HEK293 (cell line): ENCODE results near the gene SCFD2.

ENCODE experiments used
- CTCF ChIA-PET: fragments of 350-600 bp; formaldehyde crosslinking; extraction: SDS; loops from one replicate; lab custom pipeline; 2021; ENCODE audit warnings: antibody characterized with exemption; lab: Yijun Ruan, JAX
- POLR2A ChIA-PET: fragments of 300-600 bp; formaldehyde crosslinking; extraction: SDS; loops from one replicate; lab custom pipeline; 2020; ENCODE audit warnings: antibody characterized with exemption, inconsistent platforms; lab: Yijun Ruan, JAX
- H3K27ac ChIP-seq: fragments of 200-500 bp; sonication (Bioruptor generic); 2 replicates; pipeline ENCODE4 v1.5.1; 2014; ENCODE audit warnings: low read depth, low read length, control low read depth, inconsistent platforms; ENCODE audit errors: extremely low read depth
- H3K36me3 ChIP-seq, 2 experiments: fragments of 200-500 bp in 1 of 2; sonication (Bioruptor generic) in 1 of 2; 1 replicate in 1 of 2; 2 replicates in 1 of 2; pipeline ENCODE4 v1.5.1; 2014 to 2017; ENCODE audit warnings: inconsistent platforms in 2 of 2, low read length in 2 of 2; ENCODE audit not compliant: control insufficient read depth in 2 of 2, insufficient read depth in 1 of 2
- H3K4me1 ChIP-seq: fragments of 200-500 bp; sonication (Bioruptor generic); 2 replicates; pipeline ENCODE4 v1.5.1; 2014; ENCODE audit warnings: mild to moderate bottlenecking, low read length, inconsistent platforms; ENCODE audit not compliant: control insufficient read depth, insufficient read depth
- H3K4me3 ChIP-seq: 2 replicates; pipeline ENCODE4 v1.5.1; 2011; ENCODE audit warnings: low read depth, mild to moderate bottlenecking, control low read depth, low read length, moderate library complexity
- H3K9me3 ChIP-seq: fragments of 200-500 bp; sonication (Bioruptor generic); 2 replicates; pipeline ENCODE4 v1.5.1; 2014; ENCODE audit warnings: low read depth, low read length, inconsistent platforms; ENCODE audit not compliant: control insufficient read depth, insufficient read depth
- MEIS1 ChIP-seq: sonication (generic); formaldehyde crosslinking; IDR thresholded peaks from 2 replicates; pipeline ENCODE4 v1.8.1; 2022; ENCODE audit warnings: missing genetic modification reagents, mild to moderate bottlenecking, borderline replicate concordance
- SCRT2 ChIP-seq: fragments of 450-650 bp; formaldehyde crosslinking; IDR thresholded peaks from 2 replicates; pipeline ENCODE4 v1.5.1; 2016; ENCODE audit warnings: missing biosample characterization, missing genetic modification characterization
- SETDB1 ChIP-seq: IDR thresholded peaks from one replicate; pipeline ENCODE4 v1.6.1; 2017; ENCODE audit warnings: mild to moderate bottlenecking, low read length, moderate library complexity, mixed read lengths; ENCODE audit not compliant: insufficient read length
- TCF7L2 ChIP-seq: IDR thresholded peaks from 2 replicates; pipeline ENCODE4 v1.6.1; 2011; ENCODE audit warnings: low read depth, mild to moderate bottlenecking, inconsistent platforms, low read length, moderate library complexity, borderline replicate concordance
- ZIC2 ChIP-seq: fragments of 450-650 bp; formaldehyde crosslinking; IDR thresholded peaks from 2 replicates; pipeline ENCODE4 v1.5.1; 2016; ENCODE audit warnings: missing biosample characterization, missing genetic modification characterization
- ZNF10 ChIP-seq: fragments of 450-650 bp; formaldehyde crosslinking; IDR thresholded peaks from 2 replicates; pipeline ENCODE4 v1.5.1; 2017; ENCODE audit warnings: missing biosample characterization, missing genetic modification characterization
- ZNF121 ChIP-seq: fragments of 450-650 bp; formaldehyde crosslinking; IDR thresholded peaks from 2 replicates; pipeline ENCODE4 v1.5.1; 2016; ENCODE audit warnings: missing biosample characterization, missing genetic modification characterization
- ZNF169 ChIP-seq: fragments of 450-650 bp; formaldehyde crosslinking; IDR thresholded peaks from 2 replicates; pipeline ENCODE4 v1.5.1; 2016; ENCODE audit warnings: missing biosample characterization, missing genetic modification characterization
- ZNF341 ChIP-seq: fragments of 450-650 bp; formaldehyde crosslinking; IDR thresholded peaks from 2 replicates; pipeline ENCODE4; 2016; ENCODE audit warnings: low read depth, missing biosample characterization, missing genetic modification characterization
- ZNF404 ChIP-seq: fragments of 450-650 bp; formaldehyde crosslinking; IDR thresholded peaks from 2 replicates; pipeline ENCODE4 v1.5.1; 2017; ENCODE audit warnings: missing biosample characterization, missing genetic modification characterization
- ZNF549 ChIP-seq: fragments of 450-650 bp; IDR thresholded peaks from 2 replicates; pipeline ENCODE4 v1.5.1; 2018; ENCODE audit warnings: missing biosample characterization, missing genetic modification characterization, mild to moderate bottlenecking, inconsistent platforms, moderate library complexity
- ZNF555 ChIP-seq: fragments of 450-650 bp; formaldehyde crosslinking; conservative IDR thresholded peaks from 2 replicates; pipeline ENCODE4 v1.5.1; 2017; ENCODE audit warnings: missing biosample characterization, mild to moderate bottlenecking, missing genetic modification characterization, inconsistent platforms
- ZNF558 ChIP-seq: fragments of 450-650 bp; formaldehyde crosslinking; IDR thresholded peaks from 2 replicates; pipeline ENCODE4 v1.5.1; 2016; ENCODE audit warnings: missing biosample characterization, missing genetic modification characterization
- ZNF623 ChIP-seq: fragments of 450-650 bp; formaldehyde crosslinking; IDR thresholded peaks from 2 replicates; pipeline ENCODE4 v1.5.1; 2016; ENCODE audit warnings: missing biosample characterization, missing genetic modification characterization
- ZNF660 ChIP-seq: fragments of 450-650 bp; IDR thresholded peaks from 2 replicates; pipeline ENCODE4 v1.5.1; 2018; ENCODE audit warnings: missing biosample characterization, mild to moderate bottlenecking, missing genetic modification characterization
- ZSCAN23 ChIP-seq: fragments of 450-650 bp; formaldehyde crosslinking; IDR thresholded peaks from 2 replicates; pipeline ENCODE4 v1.5.1; 2016; ENCODE audit warnings: missing biosample characterization, missing genetic modification characterization
- ZSCAN30 ChIP-seq: fragments of 450-650 bp; IDR thresholded peaks from 2 replicates; pipeline ENCODE4 v1.5.1; 2018; ENCODE audit warnings: missing biosample characterization, mild to moderate bottlenecking, missing genetic modification characterization, moderate library complexity
- TF ChIP-seq, protein P1 (sequence below): fragments of 450-650 bp; formaldehyde crosslinking; IDR thresholded peaks from 2 replicates; pipeline ENCODE4 v1.5.1; 2016; ENCODE audit warnings: missing biosample characterization, missing genetic modification characterization
- TF ChIP-seq, protein P2 (sequence below): fragments of 450-650 bp; IDR thresholded peaks from 2 replicates; pipeline ENCODE4 v1.5.1; 2018; ENCODE audit warnings: missing biosample characterization, mild to moderate bottlenecking, missing genetic modification characterization
- TF ChIP-seq, protein P3 (sequence below): fragments of 450-650 bp; formaldehyde crosslinking; IDR thresholded peaks from 2 replicates; pipeline ENCODE4 v1.5.1; 2016; ENCODE audit warnings: missing biosample characterization, missing genetic modification characterization
- TF ChIP-seq, protein P4 (sequence below): fragments of 450-650 bp; formaldehyde crosslinking; IDR thresholded peaks from 2 replicates; pipeline ENCODE4 v1.5.1; 2016; ENCODE audit warnings: missing biosample characterization, missing genetic modification characterization
- TF ChIP-seq, protein P5 (sequence below): fragments of 450-650 bp; formaldehyde crosslinking; IDR thresholded peaks from 2 replicates; pipeline ENCODE4 v1.5.1; 2016; ENCODE audit warnings: missing biosample characterization, missing genetic modification characterization
- TF ChIP-seq, protein P6 (sequence below): fragments of 450-650 bp; formaldehyde crosslinking; IDR thresholded peaks from 2 replicates; pipeline ENCODE4 v1.5.1; 2017; ENCODE audit warnings: missing biosample characterization, missing genetic modification characterization
- TF ChIP-seq, protein P7 (sequence below): fragments of 450-650 bp; formaldehyde crosslinking; IDR thresholded peaks from 2 replicates; pipeline ENCODE4; 2016; ENCODE audit warnings: missing biosample characterization, missing genetic modification characterization

The SCFD2 gene

DNA sequence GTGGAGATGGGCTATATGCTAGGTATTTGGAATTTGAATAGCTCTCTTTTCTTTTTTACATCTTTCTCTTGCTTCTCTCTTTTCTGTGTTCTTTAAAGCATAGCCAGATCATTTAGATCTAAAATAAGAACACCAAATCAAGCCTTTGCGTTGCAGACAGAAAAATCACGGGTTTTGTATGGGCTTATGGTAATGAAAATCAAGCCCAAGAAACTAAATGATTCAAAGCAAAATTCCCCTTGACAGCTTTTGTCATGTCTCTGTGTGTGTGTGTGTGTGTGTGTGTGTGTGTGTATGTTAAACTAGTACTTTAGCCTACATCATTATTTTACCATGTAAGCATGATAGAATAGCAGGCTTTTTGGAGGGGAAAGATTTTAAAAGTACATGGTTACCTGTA lies 505.5 kb downstream of the SCFD2 start (continued):
- TF ChIP-seq, protein P1, sequence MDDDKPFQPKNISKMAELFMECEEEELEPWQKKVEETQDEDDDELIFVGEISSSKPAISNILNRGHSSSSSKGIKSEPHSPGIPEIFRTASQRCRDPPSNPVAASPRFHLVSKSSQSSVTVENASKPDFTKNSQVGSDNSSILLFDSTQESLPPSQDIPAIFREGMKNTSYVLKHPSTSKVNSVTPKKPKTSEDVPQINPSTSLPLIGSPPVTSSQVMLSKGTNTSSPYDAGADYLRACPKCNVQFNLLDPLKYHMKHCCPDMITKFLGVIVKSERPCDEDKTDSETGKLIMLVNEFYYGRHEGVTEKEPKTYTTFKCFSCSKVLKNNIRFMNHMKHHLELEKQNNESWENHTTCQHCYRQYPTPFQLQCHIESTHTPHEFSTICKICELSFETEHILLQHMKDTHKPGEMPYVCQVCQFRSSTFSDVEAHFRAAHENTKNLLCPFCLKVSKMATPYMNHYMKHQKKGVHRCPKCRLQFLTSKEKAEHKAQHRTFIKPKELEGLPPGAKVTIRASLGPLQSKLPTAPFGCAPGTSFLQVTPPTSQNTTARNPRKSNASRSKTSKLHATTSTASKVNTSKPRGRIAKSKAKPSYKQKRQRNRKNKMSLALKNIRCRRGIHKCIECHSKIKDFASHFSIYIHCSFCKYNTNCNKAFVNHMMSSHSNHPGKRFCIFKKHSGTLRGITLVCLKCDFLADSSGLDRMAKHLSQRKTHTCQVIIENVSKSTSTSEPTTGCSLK (tag by site-specific recombination) = no peak
- TF ChIP-seq, protein P2, sequence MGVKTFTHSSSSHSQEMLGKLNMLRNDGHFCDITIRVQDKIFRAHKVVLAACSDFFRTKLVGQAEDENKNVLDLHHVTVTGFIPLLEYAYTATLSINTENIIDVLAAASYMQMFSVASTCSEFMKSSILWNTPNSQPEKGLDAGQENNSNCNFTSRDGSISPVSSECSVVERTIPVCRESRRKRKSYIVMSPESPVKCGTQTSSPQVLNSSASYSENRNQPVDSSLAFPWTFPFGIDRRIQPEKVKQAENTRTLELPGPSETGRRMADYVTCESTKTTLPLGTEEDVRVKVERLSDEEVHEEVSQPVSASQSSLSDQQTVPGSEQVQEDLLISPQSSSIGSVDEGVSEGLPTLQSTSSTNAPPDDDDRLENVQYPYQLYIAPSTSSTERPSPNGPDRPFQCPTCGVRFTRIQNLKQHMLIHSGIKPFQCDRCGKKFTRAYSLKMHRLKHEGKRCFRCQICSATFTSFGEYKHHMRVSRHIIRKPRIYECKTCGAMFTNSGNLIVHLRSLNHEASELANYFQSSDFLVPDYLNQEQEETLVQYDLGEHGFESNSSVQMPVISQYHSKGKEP (tag by site-specific recombination) = no peak
- no peak for TF ChIP-seq ZNF660 (tag by site-specific recombination)
- no peak for TF ChIP-seq SCRT2 (tag by site-specific recombination)

DNA sequence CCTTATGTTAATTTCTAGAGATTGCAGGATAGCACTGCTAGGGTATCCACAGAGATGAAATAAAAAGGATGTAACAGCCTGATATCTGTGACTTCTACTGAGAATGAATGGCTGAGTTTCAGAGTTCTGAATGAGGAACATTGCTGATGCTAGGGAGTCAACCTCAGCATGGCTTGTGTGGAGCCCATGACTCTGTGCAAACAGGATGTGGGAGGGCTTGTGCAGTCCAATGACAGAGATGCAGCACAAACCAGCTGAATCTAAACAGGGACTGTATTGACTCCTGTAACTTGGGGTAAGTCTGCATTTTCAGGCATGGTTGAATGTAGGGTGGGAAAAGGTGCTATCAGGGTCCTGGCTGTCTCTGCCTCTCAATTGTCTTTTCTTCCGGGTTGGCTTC lies 509.1 kb downstream of the SCFD2 start:
- no peaks in the 10 kb centered on the region for H3K4me1 ChIP-seq
- no peak overlapping the region for H3K27ac ChIP-seq
- no peak overlapping the region for H3K4me3 ChIP-seq
- CTCF ChIA-PET = no interaction called here
- no peaks in the 10 kb centered on the region for H3K36me3 ChIP-seq
- POLR2A ChIA-PET = no interaction called here
- H3K9me3 ChIP-seq = no peaks in the 10 kb centered on the region
- TF ChIP-seq MEIS1 (no peak), ZIC2 (tag by site-specific recombination) (no peak), ZNF555 (tag by site-specific recombination) (no peak), ZSCAN23 (no peak), ZNF10 (tag by site-specific recombination) (no peak), ZNF341 (tag by site-specific recombination) (no peak), ZNF169 (tag by site-specific recombination) (no peak), ZNF549 (tag by site-specific recombination) (no peak), SETDB1 (no peak), ZNF404 (tag by site-specific recombination) (no peak), ZNF558 (no peak), ZNF623 (tag by site-specific recombination) (no peak)
- TF ChIP-seq, protein P3, sequence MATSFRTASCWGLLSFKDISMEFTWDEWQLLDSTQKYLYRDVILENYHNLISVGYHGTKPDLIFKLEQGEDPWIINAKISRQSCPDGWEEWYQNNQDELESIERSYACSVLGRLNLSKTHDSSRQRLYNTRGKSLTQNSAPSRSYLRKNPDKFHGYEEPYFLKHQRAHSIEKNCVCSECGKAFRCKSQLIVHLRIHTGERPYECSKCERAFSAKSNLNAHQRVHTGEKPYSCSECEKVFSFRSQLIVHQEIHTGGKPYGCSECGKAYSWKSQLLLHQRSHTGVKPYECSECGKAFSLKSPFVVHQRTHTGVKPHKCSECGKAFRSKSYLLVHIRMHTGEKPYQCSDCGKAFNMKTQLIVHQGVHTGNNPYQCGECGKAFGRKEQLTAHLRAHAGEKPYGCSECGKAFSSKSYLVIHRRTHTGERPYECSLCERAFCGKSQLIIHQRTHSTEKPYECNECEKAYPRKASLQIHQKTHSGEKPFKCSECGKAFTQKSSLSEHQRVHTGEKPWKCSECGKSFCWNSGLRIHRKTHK (tag by site-specific recombination) = no peak
- TF ChIP-seq, protein P4, sequence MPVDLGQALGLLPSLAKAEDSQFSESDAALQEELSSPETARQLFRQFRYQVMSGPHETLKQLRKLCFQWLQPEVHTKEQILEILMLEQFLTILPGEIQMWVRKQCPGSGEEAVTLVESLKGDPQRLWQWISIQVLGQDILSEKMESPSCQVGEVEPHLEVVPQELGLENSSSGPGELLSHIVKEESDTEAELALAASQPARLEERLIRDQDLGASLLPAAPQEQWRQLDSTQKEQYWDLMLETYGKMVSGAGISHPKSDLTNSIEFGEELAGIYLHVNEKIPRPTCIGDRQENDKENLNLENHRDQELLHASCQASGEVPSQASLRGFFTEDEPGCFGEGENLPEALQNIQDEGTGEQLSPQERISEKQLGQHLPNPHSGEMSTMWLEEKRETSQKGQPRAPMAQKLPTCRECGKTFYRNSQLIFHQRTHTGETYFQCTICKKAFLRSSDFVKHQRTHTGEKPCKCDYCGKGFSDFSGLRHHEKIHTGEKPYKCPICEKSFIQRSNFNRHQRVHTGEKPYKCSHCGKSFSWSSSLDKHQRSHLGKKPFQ (tag by site-specific recombination) = no peak
- TF ChIP-seq, all 188 proteins: peak for 0

DNA sequence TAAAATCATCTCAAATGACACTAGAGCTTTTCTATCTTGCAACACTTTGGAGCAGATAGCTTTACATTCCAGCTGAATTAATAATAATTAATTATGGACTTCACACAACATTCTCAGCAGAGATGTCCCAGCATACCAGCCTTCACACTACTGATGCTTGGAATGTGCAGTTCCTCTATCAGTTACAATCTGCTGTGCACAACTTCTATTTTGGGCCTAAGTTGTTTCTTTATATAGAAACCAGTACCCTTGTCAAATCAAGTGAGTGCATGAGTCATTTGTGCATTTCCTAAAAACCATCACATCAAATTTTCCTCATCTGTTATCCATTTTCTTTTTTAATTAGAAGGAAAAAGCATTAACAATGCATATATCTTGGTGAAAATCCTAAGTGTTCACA lies 512.5 kb downstream of the SCFD2 start:
- Histone ChIP-seq H3K27ac (no peak overlapping the region), H3K4me3 (no peak overlapping the region), H3K36me3 (no peaks in the 10 kb centered on the region), H3K4me1 (no peaks in the 10 kb centered on the region), H3K9me3 (no peaks in the 10 kb centered on the region)
- POLR2A ChIA-PET = interaction anchor here (1.1 kb wide), 1 partner anchor 141 kb away, joined by 3 read pairs; no protein-coding TSS in a partner anchor
- CTCF ChIA-PET = no interaction called here
- TF ChIP-seq TCF7L2 (no peak), ZSCAN30 (tag by site-specific recombination) (no peak), ZNF121 (tag by site-specific recombination) (no peak)
- TF ChIP-seq, protein P5, sequence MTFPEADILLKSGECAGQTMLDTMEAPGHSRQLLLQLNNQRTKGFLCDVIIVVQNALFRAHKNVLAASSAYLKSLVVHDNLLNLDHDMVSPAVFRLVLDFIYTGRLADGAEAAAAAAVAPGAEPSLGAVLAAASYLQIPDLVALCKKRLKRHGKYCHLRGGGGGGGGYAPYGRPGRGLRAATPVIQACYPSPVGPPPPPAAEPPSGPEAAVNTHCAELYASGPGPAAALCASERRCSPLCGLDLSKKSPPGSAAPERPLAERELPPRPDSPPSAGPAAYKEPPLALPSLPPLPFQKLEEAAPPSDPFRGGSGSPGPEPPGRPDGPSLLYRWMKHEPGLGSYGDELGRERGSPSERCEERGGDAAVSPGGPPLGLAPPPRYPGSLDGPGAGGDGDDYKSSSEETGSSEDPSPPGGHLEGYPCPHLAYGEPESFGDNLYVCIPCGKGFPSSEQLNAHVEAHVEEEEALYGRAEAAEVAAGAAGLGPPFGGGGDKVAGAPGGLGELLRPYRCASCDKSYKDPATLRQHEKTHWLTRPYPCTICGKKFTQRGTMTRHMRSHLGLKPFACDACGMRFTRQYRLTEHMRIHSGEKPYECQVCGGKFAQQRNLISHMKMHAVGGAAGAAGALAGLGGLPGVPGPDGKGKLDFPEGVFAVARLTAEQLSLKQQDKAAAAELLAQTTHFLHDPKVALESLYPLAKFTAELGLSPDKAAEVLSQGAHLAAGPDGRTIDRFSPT (tag by site-specific recombination) = no peak
- TF ChIP-seq, protein P6, sequence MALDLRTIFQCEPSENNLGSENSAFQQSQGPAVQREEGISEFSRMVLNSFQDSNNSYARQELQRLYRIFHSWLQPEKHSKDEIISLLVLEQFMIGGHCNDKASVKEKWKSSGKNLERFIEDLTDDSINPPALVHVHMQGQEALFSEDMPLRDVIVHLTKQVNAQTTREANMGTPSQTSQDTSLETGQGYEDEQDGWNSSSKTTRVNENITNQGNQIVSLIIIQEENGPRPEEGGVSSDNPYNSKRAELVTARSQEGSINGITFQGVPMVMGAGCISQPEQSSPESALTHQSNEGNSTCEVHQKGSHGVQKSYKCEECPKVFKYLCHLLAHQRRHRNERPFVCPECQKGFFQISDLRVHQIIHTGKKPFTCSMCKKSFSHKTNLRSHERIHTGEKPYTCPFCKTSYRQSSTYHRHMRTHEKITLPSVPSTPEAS (tag by site-specific recombination) = no peak
- TF ChIP-seq, protein P7, sequence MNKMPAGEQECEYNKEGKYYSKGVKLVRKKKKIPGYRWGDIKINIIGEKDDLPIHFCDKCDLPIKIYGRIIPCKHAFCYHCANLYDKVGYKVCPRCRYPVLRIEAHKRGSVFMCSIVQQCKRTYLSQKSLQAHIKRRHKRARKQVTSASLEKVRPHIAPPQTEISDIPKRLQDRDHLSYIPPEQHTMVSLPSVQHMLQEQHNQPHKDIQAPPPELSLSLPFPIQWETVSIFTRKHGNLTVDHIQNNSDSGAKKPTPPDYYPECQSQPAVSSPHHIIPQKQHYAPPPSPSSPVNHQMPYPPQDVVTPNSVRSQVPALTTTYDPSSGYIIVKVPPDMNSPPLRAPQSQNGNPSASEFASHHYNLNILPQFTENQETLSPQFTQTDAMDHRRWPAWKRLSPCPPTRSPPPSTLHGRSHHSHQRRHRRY = no peak
